Activated CD4-positive, alpha-beta T cell treated with anti-CD3 and anti-CD28 coated beads for 36 hours (primary cell): ENCODE data around the gene ABCA2. TPM values are rescaled to one million over a fixed set of nuclear protein-coding genes. Genes with fewer than 3 reads are reported as not detected.
A peak's percentile ranks its signal among the peaks of the same experiment; 100 is the strongest.

Experiments used
- ATAC-seq: fragments of 200-7000 bp; cut with Tn5 transposase; one replicate; pipeline ENCODE4 v1.10.0; 2021; ENCODE audit warnings: mild to moderate bottlenecking, moderate library complexity
- CTCF ChIA-PET: fragments of 350-600 bp; sonication (Branson Sonifier 250); formaldehyde crosslinking; loops from one replicate; lab custom pipeline; 2021; ENCODE audit warnings: antibody characterized with exemption; lab: Charles Lee
- POLR2A ChIA-PET: fragments of 350-600 bp; sonication (Branson Sonifier 250); formaldehyde crosslinking; loops from one replicate; lab custom pipeline; 2021; ENCODE audit warnings: antibody characterized with exemption, inconsistent platforms; lab: Charles Lee
- DNase-seq: peaks from one replicate; pipeline ENCODE4 v3.0.0-alpha.2; 2020
- H3K27ac Mint-ChIP-seq: one replicate; pipeline ENCODE4 v1.8.0; 2021; ENCODE audit warnings: mixed read lengths
- H3K27me3 Mint-ChIP-seq: one replicate; pipeline ENCODE4 v1.8.0; 2021; ENCODE audit warnings: mixed read lengths
- H3K36me3 Mint-ChIP-seq: one replicate; pipeline ENCODE4 v1.8.0; 2021; ENCODE audit warnings: low read depth, mixed read lengths
- H3K4me1 Mint-ChIP-seq: one replicate; pipeline ENCODE4 v1.8.0; 2021; ENCODE audit warnings: mixed read lengths
- H3K4me3 Mint-ChIP-seq: one replicate; pipeline ENCODE4 v1.8.0; 2021; ENCODE audit warnings: mild to moderate bottlenecking, moderate library complexity, mixed read lengths
- H3K9me3 Mint-ChIP-seq: one replicate; pipeline ENCODE4 v1.8.0; 2021; ENCODE audit warnings: low read depth, mixed read lengths
- intact Hi-C, 2 experiments: fragments of 100-400 bp; cut with DNase I in 1 of 2; cut with micrococcal nuclease in 1 of 2; formaldehyde crosslinking; loops; one replicate each; pipeline versions ENCODE4 v1.14.2 to v1.15.1; 2022 to 2024; cut with DNase I, micrococcal nuclease
- total RNA-seq, 2 experiments: library from RNA; stranded (reverse); gene quantifications; one replicate each; pipeline ENCODE4 v1.2.3, GENCODE V29; 2021

ABCA2 gene
- total RNA-seq, 2 experiments from 2014 or later: 20.4 to 23.7 TPM

- peaks cover 15% of the 10 kb centered on the region for H3K4me1 Mint-ChIP-seq
- POLR2A ChIA-PET: no interaction called here
- H3K36me3 Mint-ChIP-seq: no peaks in the 10 kb centered on the region
- no peak overlapping the region for H3K4me3 Mint-ChIP-seq
- ATAC-seq (no peak), DNase-seq (no peak)
- no peak overlapping the region for H3K27ac Mint-ChIP-seq
- no peaks in the 10 kb centered on the region for H3K9me3 Mint-ChIP-seq
- CTCF ChIA-PET: no interaction called here
- intact Hi-C loops: no loop called here
- H3K27me3 Mint-ChIP-seq: no peaks in the 10 kb centered on the region
These were observed 59.5 kb downstream of the ABCA2 start for GRCh38 chr9:136968333-136969127.

GRCh38 chr9:136965771-136966484 is 62.1 kb downstream of the ABCA2 start:
- peak overlapping the region; percentile 68 for H3K27ac Mint-ChIP-seq
- ChIA-PET POLR2A (no interaction called here), CTCF (interaction anchor here (0.6 to 1.2 kb wide), 4 partner anchors 18 to 124 kb away, joined by 3 to 4 read pairs (median 3); partner anchors contain the start of gene AJM1)
- H3K27me3 Mint-ChIP-seq: no peaks in the 10 kb centered on the region
- ATAC-seq (peak; percentile 66), DNase-seq (peak; percentile 42)
- no peaks in the 10 kb centered on the region for H3K36me3 Mint-ChIP-seq
- intact Hi-C loops: no loop called here
- H3K4me1 Mint-ChIP-seq: peaks cover 20% of the 10 kb centered on the region
- peak overlapping the region; percentile 20 for H3K4me3 Mint-ChIP-seq
- no peaks in the 10 kb centered on the region for H3K9me3 Mint-ChIP-seq

GRCh38 chr9:136964833-136965422 is 63.1 kb downstream of the ABCA2 start:
- intact Hi-C loops: no loop called here
- Mint-ChIP-seq H3K27me3 (no peaks in the 10 kb centered on the region), H3K27ac (no peak overlapping the region), H3K36me3 (no peaks in the 10 kb centered on the region), H3K9me3 (no peaks in the 10 kb centered on the region), H3K4me3 (no peak overlapping the region), H3K4me1 (peaks cover 24% of the 10 kb centered on the region)
- DNase-seq (no peak), ATAC-seq (no peak)
- ChIA-PET POLR2A (no interaction called here), CTCF (interaction anchor here (0.5 to 1.2 kb wide), 2 partner anchors 29 to 426 kb away, joined by 3 to 4 read pairs; no protein-coding TSS in a partner anchor)

GRCh38 chr9:136964171-136964689 is 63.8 kb downstream of the ABCA2 start:
- DNase-seq (no peak), ATAC-seq (no peak)
- Mint-ChIP-seq H3K27ac (no peak overlapping the region), H3K4me3 (no peak overlapping the region), H3K36me3 (no peaks in the 10 kb centered on the region), H3K4me1 (peaks cover 24% of the 10 kb centered on the region), H3K27me3 (no peaks in the 10 kb centered on the region), H3K9me3 (no peaks in the 10 kb centered on the region)
- ChIA-PET CTCF (no interaction called here), POLR2A (no interaction called here)
- intact Hi-C loops: no loop called here

GRCh38 chr9:136963751-136964150 is 64.3 kb downstream of the ABCA2 start:
- no peak overlapping the region for H3K4me3 Mint-ChIP-seq
- ChIA-PET CTCF (interaction anchor here (0.5 kb wide), 1 partner anchor 125 kb away, joined by 3 read pairs; no protein-coding TSS in a partner anchor), POLR2A (no interaction called here)
- H3K27ac Mint-ChIP-seq: no peak overlapping the region
- intact Hi-C loops: no loop called here
- no peaks in the 10 kb centered on the region for H3K9me3 Mint-ChIP-seq
- DNase-seq: no peak
- no peaks in the 10 kb centered on the region for H3K27me3 Mint-ChIP-seq
- ATAC-seq: no peak
- H3K36me3 Mint-ChIP-seq: no peaks in the 10 kb centered on the region
- H3K4me1 Mint-ChIP-seq: peaks cover 24% of the 10 kb centered on the region

- H3K36me3 Mint-ChIP-seq: no peaks in the 10 kb centered on the region
- H3K27me3 Mint-ChIP-seq: no peaks in the 10 kb centered on the region
- ATAC-seq: no peak
- intact Hi-C loops: no loop called here
- POLR2A ChIA-PET: no interaction called here
- CTCF ChIA-PET: interaction anchor here (0.5 kb wide), 1 partner anchor 125 kb away, joined by 3 read pairs; no protein-coding TSS in a partner anchor
- no peak for DNase-seq
- H3K4me3 Mint-ChIP-seq: no peak overlapping the region
- no peaks in the 10 kb centered on the region for H3K9me3 Mint-ChIP-seq
- H3K27ac Mint-ChIP-seq: no peak overlapping the region
- H3K4me1 Mint-ChIP-seq: peaks cover 24% of the 10 kb centered on the region
These were observed 64.7 kb downstream of the ABCA2 start for GRCh38 chr9:136963341-136963740.

GRCh38 chr9:136962701-136963248 is 65.3 kb downstream of the ABCA2 start:
- no peaks in the 10 kb centered on the region for H3K36me3 Mint-ChIP-seq
- H3K27ac Mint-ChIP-seq: no peak overlapping the region
- DNase-seq (no peak), ATAC-seq (no peak)
- CTCF ChIA-PET: interaction anchor here (1.0 to 1.7 kb wide), 2 partner anchors 66 to 73 kb away, joined by 5 read pairs; no protein-coding TSS in a partner anchor
- H3K4me1 Mint-ChIP-seq: peaks cover 24% of the 10 kb centered on the region
- H3K27me3 Mint-ChIP-seq: no peaks in the 10 kb centered on the region
- POLR2A ChIA-PET: no interaction called here
- no peaks in the 10 kb centered on the region for H3K9me3 Mint-ChIP-seq
- H3K4me3 Mint-ChIP-seq: no peak overlapping the region
- intact Hi-C loops: no loop called here

GRCh38 chr9:136962163-136962562 is 65.9 kb downstream of the ABCA2 start:
- H3K4me3 Mint-ChIP-seq: no peak overlapping the region
- no peak for ATAC-seq
- peaks cover 24% of the 10 kb centered on the region for H3K4me1 Mint-ChIP-seq
- H3K27me3 Mint-ChIP-seq: no peaks in the 10 kb centered on the region
- POLR2A ChIA-PET: no interaction called here
- no peaks in the 10 kb centered on the region for H3K9me3 Mint-ChIP-seq
- H3K36me3 Mint-ChIP-seq: no peaks in the 10 kb centered on the region
- H3K27ac Mint-ChIP-seq: no peak overlapping the region
- no peak for DNase-seq
- intact Hi-C loops: no loop called here
- CTCF ChIA-PET: interaction anchor here (1.0 to 1.7 kb wide), 2 partner anchors 67 to 73 kb away, joined by 5 read pairs; no protein-coding TSS in a partner anchor

- DNase-seq (no peak), ATAC-seq (no peak)
- Mint-ChIP-seq H3K9me3 (peaks cover 3% of the 10 kb centered on the region), H3K27me3 (no peaks in the 10 kb centered on the region), H3K4me1 (peaks cover 24% of the 10 kb centered on the region), H3K27ac (no peak overlapping the region), H3K4me3 (no peak overlapping the region), H3K36me3 (no peaks in the 10 kb centered on the region)
- CTCF ChIA-PET: interaction anchor here (1.0 to 1.7 kb wide), 2 partner anchors 67 to 74 kb away, joined by 5 read pairs; no protein-coding TSS in a partner anchor
- intact Hi-C loops: no loop called here
- POLR2A ChIA-PET: no interaction called here
These were observed 66.6 kb downstream of the ABCA2 start for GRCh38 chr9:136961279-136962065.

- Mint-ChIP-seq H3K36me3 (no peaks in the 10 kb centered on the region), H3K4me1 (peaks cover 19% of the 10 kb centered on the region), H3K27me3 (no peaks in the 10 kb centered on the region), H3K4me3 (no peak overlapping the region), H3K9me3 (peaks cover 3% of the 10 kb centered on the region), H3K27ac (no peak overlapping the region)
- intact Hi-C loops: no loop called here
- ATAC-seq: no peak
- no peak for DNase-seq
- ChIA-PET CTCF (interaction anchor here (0.6 kb wide), 1 partner anchor 15 kb away, joined by 3 read pairs; no protein-coding TSS in a partner anchor), POLR2A (no interaction called here)
These were observed 67.1 kb downstream of the ABCA2 start for GRCh38 chr9:136960938-136961275.
